HAP-1 (cell line): ENCODE measurements around the gene NKX1-2.
"Not testable (repeated sequence)": the region's sequence is repeated elsewhere in the genome, so short reads cannot be mapped to it uniquely, and the experiment has no call there.

ENCODE experiments used
- DNase-seq, 2 experiments: peaks; one replicate each; pipeline ENCODE4 v3.0.0-alpha.2; 2016 to 2020; ENCODE audit warnings: low spot score in 2 of 2
- H3K27me3 ChIP-seq: fragments of 250-450 bp; sonication (Bioruptor Pico); 2 replicates; pipeline ENCODE4 v1.5.1; 2020; ENCODE audit warnings: low read depth, mild to moderate bottlenecking, moderate library complexity
- H3K36me3 ChIP-seq: fragments of 250-450 bp; sonication (Bioruptor Pico); replicated peaks from 2 replicates; pipeline ENCODE4 v1.5.1; 2020; ENCODE audit warnings: mild to moderate bottlenecking
- H3K4me1 ChIP-seq: fragments of 250-450 bp; sonication (Bioruptor Pico); 2 replicates; pipeline ENCODE4 v1.5.1; 2020; ENCODE audit warnings: mild to moderate bottlenecking
- H3K4me3 ChIP-seq: fragments of 250-450 bp; sonication (Bioruptor Pico); 2 replicates; pipeline ENCODE4 v1.5.1; 2020; ENCODE audit warnings: mild to moderate bottlenecking, moderate library complexity
- H3K9me3 ChIP-seq: fragments of 250-450 bp; sonication (Bioruptor Pico); 2 replicates; pipeline ENCODE4 v1.5.1; 2020; ENCODE audit warnings: mild to moderate bottlenecking, moderate library complexity
- in situ Hi-C: fragments of 300-500 bp; cut with MboI; formaldehyde crosslinking; loops from 3 replicates; pipeline ENCODE4 v1.14.3; 2020; ENCODE audit warnings: low sequenced_read_pairs, inconsistent platforms, mixed read lengths

Gene NKX1-2

GRCh38 chr10:124453960-124454610 lies 4.2 kb upstream of the NKX1-2 start:
- peak; percentile 51 to 59 for DNase-seq
- peaks cover 17% of the 10 kb centered on the region for H3K27me3 ChIP-seq
- no peaks in the 10 kb centered on the region for H3K9me3 ChIP-seq
- peaks cover 21% of the 10 kb centered on the region for H3K4me1 ChIP-seq
- H3K4me3 ChIP-seq = no peak overlapping the region
- in situ Hi-C loops = no loop called here
- no peaks in the 10 kb centered on the region for H3K36me3 ChIP-seq

DNA sequence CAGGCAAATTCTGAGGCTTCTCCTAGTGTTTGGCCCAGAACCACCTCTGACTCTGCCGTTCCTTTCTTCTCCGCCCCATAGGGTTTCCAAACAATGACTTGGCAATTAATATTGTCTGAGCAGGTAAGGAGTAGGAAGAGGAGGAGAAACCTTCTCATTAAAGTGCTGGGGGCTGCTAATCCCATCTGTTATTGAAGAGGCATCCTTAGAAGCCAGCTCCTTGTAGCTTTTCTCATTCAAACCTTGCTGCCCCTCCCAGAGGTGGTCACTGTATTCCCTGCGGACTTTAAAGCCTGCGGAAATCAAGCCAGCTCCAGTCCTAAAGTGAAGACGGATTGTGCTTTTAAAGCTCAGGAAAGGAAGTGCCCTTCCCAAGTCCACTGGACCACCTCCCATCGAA lies 1.4 kb upstream of the NKX1-2 start:
- in situ Hi-C loops = no loop called here
- Histone ChIP-seq H3K4me3 (no peak overlapping the region), H3K36me3 (no peaks in the 10 kb centered on the region), H3K4me1 (peaks cover 21% of the 10 kb centered on the region), H3K27me3 (peaks cover 29% of the 10 kb centered on the region), H3K9me3 (no peaks in the 10 kb centered on the region)
- peak in 1 of 2 experiments; percentile 22 for DNase-seq

DNA sequence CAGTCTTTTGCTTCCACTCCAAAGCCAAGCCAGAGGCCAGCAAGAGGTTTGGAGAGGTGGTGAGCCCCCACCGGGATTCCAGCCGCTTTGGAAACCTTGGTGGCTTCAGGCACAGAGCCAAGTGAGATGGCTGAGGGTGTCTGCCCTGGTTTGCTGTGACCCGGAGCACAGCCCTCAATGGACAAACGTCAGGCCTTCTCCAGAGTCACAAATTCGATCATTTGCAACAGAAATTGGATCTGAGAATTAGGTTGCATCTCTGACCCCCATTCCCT lies 885 bp upstream of the NKX1-2 start:
- DNase-seq = no peak

GRCh38 chr10:124449170-124450011 lies 444 bp downstream of the NKX1-2 start:
- Histone ChIP-seq H3K4me1 (peaks cover 19% of the 10 kb centered on the region), H3K36me3 (no peaks in the 10 kb centered on the region), H3K27me3 (peaks cover 31% of the 10 kb centered on the region), H3K9me3 (no peaks in the 10 kb centered on the region), H3K4me3 (peak overlapping the region; percentile 21)
- no peak for DNase-seq
- in situ Hi-C loops = no loop called here

More for the DNA sequence above, 885 bp upstream of the NKX1-2 start:
- Histone ChIP-seq H3K4me3 (no peak overlapping the region), H3K36me3 (no peaks in the 10 kb centered on the region), H3K27me3 (peaks cover 30% of the 10 kb centered on the region), H3K9me3 (no peaks in the 10 kb centered on the region), H3K4me1 (peaks cover 21% of the 10 kb centered on the region)
- in situ Hi-C loops = no loop called here

GRCh38 chr10:124448696-124449169 lies 1.1 kb downstream of the NKX1-2 start:
- no peak for DNase-seq
- in situ Hi-C loops = no loop called here
- no peaks in the 10 kb centered on the region for H3K9me3 ChIP-seq
- H3K36me3 ChIP-seq = no peaks in the 10 kb centered on the region
- peaks cover 12% of the 10 kb centered on the region for H3K4me1 ChIP-seq
- no peak overlapping the region for H3K4me3 ChIP-seq
- peaks cover 31% of the 10 kb centered on the region for H3K27me3 ChIP-seq

- H3K36me3 ChIP-seq = no peaks in the 10 kb centered on the region
- H3K27me3 ChIP-seq = peaks cover 31% of the 10 kb centered on the region
- DNase-seq = no peak
- no peaks in the 10 kb centered on the region for H3K9me3 ChIP-seq
- no peak overlapping the region for H3K4me3 ChIP-seq
- peaks cover 9% of the 10 kb centered on the region for H3K4me1 ChIP-seq
- in situ Hi-C loops = no loop called here
These were observed 1.9 kb downstream of the NKX1-2 start for GRCh38 chr10:124447751-124448466.

GRCh38 chr10:124446830-124447750 lies 2.7 kb downstream of the NKX1-2 start:
- Histone ChIP-seq H3K4me1 (peaks cover 9% of the 10 kb centered on the region), H3K36me3 (no peaks in the 10 kb centered on the region), H3K9me3 (no peaks in the 10 kb centered on the region), H3K4me3 (no peak overlapping the region), H3K27me3 (peaks cover 31% of the 10 kb centered on the region)
- in situ Hi-C loops = no loop called here
- DNase-seq = no peak

DNA sequence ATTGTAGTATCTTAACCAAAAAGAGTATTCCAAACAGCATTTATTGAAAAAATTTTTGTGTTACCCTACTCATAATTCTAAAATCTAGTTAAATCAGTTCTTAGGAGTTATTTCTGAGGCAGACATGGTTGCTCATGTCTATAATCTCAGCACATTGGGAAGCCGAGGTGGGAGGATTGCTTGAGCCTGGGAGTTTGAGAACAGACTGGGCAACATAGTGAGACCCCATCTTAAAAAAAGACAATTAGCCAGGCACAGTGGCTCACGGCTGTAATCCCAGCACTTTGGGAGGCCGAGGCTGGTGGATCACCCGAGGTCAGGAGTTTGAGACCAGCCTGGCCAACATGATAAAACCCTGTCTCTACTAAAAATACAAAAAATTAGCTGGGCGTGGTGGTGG lies 8.1 kb downstream of the NKX1-2 start:
- H3K27me3 ChIP-seq, H3K9me3 ChIP-seq, H3K4me1 ChIP-seq, H3K36me3 ChIP-seq, H3K4me3 ChIP-seq, DNase-seq, in situ Hi-C loops: not testable (repeated sequence)

DNA sequence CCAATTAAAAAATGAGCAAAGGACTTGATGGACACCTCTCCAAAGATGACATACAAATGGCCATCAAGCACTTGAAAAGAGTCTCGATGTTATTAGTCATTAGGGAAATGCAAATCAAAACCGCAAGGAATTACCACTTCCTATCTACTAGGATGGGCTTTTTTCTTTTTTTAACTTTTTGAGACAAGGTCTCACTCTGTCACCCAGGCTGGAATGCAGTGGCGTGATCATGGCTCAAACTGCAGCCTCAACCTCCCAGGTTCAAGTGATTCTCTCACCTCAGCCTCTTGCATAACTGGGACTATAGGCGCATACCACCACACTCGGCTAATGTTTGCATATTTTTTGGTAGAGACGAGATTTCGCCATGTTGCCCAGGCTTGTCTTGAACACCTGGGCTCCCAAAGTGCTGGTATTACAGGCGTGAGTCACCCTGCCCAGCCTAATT lies 13.6 kb downstream of the NKX1-2 start:
- Histone ChIP-seq H3K27me3 (no peaks in the 10 kb centered on the region), H3K4me1 (no peaks in the 10 kb centered on the region), H3K36me3 (no peaks in the 10 kb centered on the region), H3K9me3 (no peaks in the 10 kb centered on the region), H3K4me3 (no peak overlapping the region)
- in situ Hi-C loops = no loop called here
- DNase-seq = no peak

DNA sequence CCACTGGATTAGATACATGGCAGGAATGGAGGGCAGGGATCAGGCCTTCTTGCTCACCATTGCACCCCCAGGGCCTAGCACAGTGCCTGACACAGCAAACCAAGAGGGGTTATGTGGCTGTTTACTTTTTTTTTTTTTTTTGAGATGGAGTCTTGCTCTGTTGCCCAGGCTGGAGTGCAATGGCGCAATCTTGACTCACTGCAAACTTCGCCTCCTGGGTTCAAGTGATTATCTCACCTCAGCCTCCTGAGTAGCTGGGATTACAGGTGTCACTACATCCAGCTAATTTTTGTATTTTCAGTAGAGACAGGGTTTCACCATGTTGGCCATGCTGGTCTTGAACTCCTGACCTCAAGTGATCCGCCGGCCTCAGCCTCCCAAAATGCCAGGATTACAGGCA lies 14.2 kb downstream of the NKX1-2 start:
- H3K36me3 ChIP-seq, H3K9me3 ChIP-seq, in situ Hi-C loops, H3K4me1 ChIP-seq, DNase-seq, H3K4me3 ChIP-seq, H3K27me3 ChIP-seq: not testable (repeated sequence)

GRCh38 chr10:124433461-124433860 lies 16.4 kb downstream of the NKX1-2 start:
- Histone ChIP-seq H3K4me3 (no peak overlapping the region), H3K4me1 (no peaks in the 10 kb centered on the region), H3K36me3 (no peaks in the 10 kb centered on the region), H3K9me3 (no peaks in the 10 kb centered on the region), H3K27me3 (no peaks in the 10 kb centered on the region)
- in situ Hi-C loops = no loop called here
- DNase-seq = no peak

DNA sequence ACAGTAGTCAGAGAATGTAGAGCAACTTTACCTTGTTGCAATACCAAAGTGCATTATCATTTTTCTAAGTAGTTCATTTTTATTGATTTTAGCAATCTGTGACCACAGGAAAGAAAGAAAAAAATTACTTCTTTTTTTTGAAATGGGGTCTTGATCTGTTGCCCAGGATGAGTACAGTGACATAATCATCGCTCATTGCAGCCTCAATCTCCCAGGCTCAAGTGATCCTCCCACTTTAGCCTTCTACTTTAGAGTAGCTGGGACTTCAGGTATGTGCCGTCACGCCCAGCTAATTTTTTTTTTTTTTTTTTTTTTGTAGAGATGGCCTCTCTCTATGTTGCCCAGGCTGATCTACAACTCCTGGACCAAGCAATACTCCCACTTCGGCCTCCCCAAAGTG lies 19.8 kb downstream of the NKX1-2 start:
- Histone ChIP-seq H3K27me3 (no peaks in the 10 kb centered on the region), H3K4me3 (no peak overlapping the region), H3K36me3 (no peaks in the 10 kb centered on the region), H3K4me1 (no peaks in the 10 kb centered on the region), H3K9me3 (no peaks in the 10 kb centered on the region)
- in situ Hi-C loops = no loop called here
- DNase-seq = no peak

- in situ Hi-C loops = no loop called here
- no peak for DNase-seq
- no peak overlapping the region for H3K4me3 ChIP-seq
- no peaks in the 10 kb centered on the region for H3K27me3 ChIP-seq
- no peaks in the 10 kb centered on the region for H3K9me3 ChIP-seq
- H3K4me1 ChIP-seq = no peaks in the 10 kb centered on the region
- no peaks in the 10 kb centered on the region for H3K36me3 ChIP-seq
These were observed 20.3 kb downstream of the NKX1-2 start for GRCh38 chr10:124429576-124429975.
